Adrenal gland (tissue), 12 donors: Measurements from ENCODE around the gene NFE2L2. TPM values are rescaled to one million over a fixed set of nuclear protein-coding genes. Genes with fewer than 3 reads are reported as not detected.
"Not testable (repeated sequence)": the region's sequence is repeated elsewhere in the genome, so short reads cannot be mapped to it uniquely, and the experiment has no call there.

ENCODE experiments used
- DNase-seq, 7 donors: peaks; one replicate each; pipeline ENCODE4 v3.0.0-alpha.2; 2019 to 2020
- H3K27ac ChIP-seq, 5 donors: fragments of 200-600 bp; sonication (generic) in 4 of 5; 1 replicate in 3 of 5; 2 replicates in 2 of 5; pipeline versions ENCODE4 v1.5.1 to v1.8.0; 2016 to 2020; ENCODE audit warnings: mild to moderate bottlenecking in 1 of 5
- H3K27me3 ChIP-seq: fragments of 200-600 bp; 2 replicates; pipeline ENCODE4 v1.8.0; 2021
- H3K36me3 ChIP-seq, 2 donors: fragments of 200-600 bp; replicated peaks in 1 of 2; 1 replicate in 1 of 2; 2 replicates in 1 of 2; pipeline versions ENCODE4 v1.5.1 to v1.8.0; 2018 to 2022
- H3K4me1 ChIP-seq, 2 donors: fragments of 200-600 bp; replicated peaks in 1 of 2; 1 replicate in 1 of 2; 2 replicates in 1 of 2; pipeline versions ENCODE4 v1.5.1 to v1.8.0; 2018 to 2021
- H3K4me3 ChIP-seq, 4 donors: fragments of 200-600 bp; sonication (generic) in 3 of 4; one replicate each; pipeline ENCODE4 v1.5.1; 2016 to 2018
- H3K9me3 ChIP-seq, 3 donors: fragments of 200-600 bp; sonication (generic) in 1 of 3; replicated peaks in 1 of 3; 1 replicate in 2 of 3; 2 replicates in 1 of 3; pipeline versions ENCODE4 v1.5.1 to v1.8.0; 2016 to 2021
- POLR2A ChIP-seq, 2 donors: fragments of 450-650 bp; IDR thresholded peaks; one replicate each; pipeline ENCODE4 v1.6.1; 2017; ENCODE audit warnings: antibody characterized with exemption in 2 of 2, mild to moderate bottlenecking in 2 of 2, moderate library complexity in 1 of 2
- WGBS, 4 donors: extraction: QIAGEN DNeasy Blood & Tissue Kit in 2 of 4; methylation state at CpG; one replicate each; pipeline versions ENCODE4 v1.1.5 to v1.1.7; 2013 to 2017; 5-methylcytosine and 5-hydroxymethylcytosine counted together
- intact Hi-C, 2 donors: fragments of 100-400 bp; cut with DNase I; formaldehyde crosslinking; loops; one replicate each; pipeline versions ENCODE4 v1.14.1 to v1.15.0; 2022 to 2023
- polyA plus RNA-seq, 3 donors: library from polyadenylated mRNA; stranded (reverse); fragments of 200-250 nt in 2 of 3; fragments of 350-450 nt in 1 of 3; fragmentation: Illumina TruSeq in 1 of 3; extraction: RNeasy Lipid Tissue Mini Kit (QIAGEN cat#74804) in 1 of 3; gene quantifications; one replicate each; pipeline ENCODE4 v1.2.3, GENCODE V29; 2013 to 2014
- total RNA-seq, 9 donors: library from RNA; depleted of rRNA in 4 of 9; stranded (reverse); fragments of >200 nt in 4 of 9; fragments of 120-200 nt in 1 of 9; fragmentation: NEBNext Ultra II Directional in 1 of 9; extraction: Animal tissue kit (Norgen Biotek cat#: 25700) in 1 of 9; gene quantifications; one replicate each; pipeline versions ENCODE4 v1.1.0 to v1.2.4, GENCODE V29; 2013 to 2023
- TF ChIP-seq, protein P1 (sequence below), 6 experiments: fragments of 450-650 bp in 4 of 6; fragments of 200-600 bp in 2 of 6; sonication (generic) in 1 of 6; IDR thresholded peaks; 1 replicate in 5 of 6; 2 replicates in 1 of 6; pipeline versions ENCODE4 v1.5.1 to v1.8.0; 2016 to 2021; ENCODE audit warnings: antibody characterized with exemption in 6 of 6, mild to moderate bottlenecking in 2 of 6, moderate library complexity in 1 of 6
- donor health status: healthy with polysubstance abuse.
- donor health status: Bipolar disorder and iron deficiency.
- donor health status: DM: yes; HTN: yes; CAD: no.
- donor health status: DM: no; HTN: no; CAD: no.
- donor health status: DM: no; HTN: no; CAD: no.
- donor health status: DM: yes; HTN: yes; CAD: no.

The NFE2L2 gene
- total and polyA plus RNA-seq, 12 donors, result 41.1 to 119 (median 80.4) TPM

DNA sequence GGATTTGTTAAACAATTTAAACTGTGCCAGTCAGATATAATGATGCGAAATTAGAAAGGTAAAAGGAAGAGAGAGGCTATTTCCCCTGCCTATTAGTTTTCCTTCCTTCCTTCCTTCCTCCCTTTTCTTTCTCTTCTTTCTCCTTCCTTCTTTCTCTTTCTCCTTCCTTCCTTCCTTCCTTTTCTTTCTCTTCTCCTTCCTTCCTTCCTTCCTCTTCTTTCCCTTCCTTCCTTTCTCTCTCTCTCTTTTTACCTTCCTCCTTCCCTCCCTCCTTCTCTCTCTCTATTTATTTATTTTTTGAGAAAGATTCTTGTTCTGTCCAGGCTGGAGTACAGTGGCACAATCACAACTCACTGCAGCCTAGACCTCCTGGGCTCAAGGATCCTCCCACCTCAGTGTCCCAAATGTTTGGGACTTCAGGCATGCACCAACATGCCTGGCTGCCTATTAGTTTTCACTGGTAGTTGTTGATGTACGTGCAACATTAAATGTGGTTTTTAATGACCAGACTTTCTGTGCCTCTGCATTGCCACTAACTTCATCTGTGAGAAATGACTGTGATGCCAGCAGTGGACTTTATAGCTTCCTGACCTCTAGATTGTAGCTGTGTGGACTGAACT is 48.7 kb upstream of the NFE2L2 start:
- no peak for DNase-seq
- no peak overlapping the region for H3K27ac ChIP-seq
- H3K9me3 ChIP-seq, result no peaks in the 10 kb centered on the region
- 87 to 92% (median 90%) methylated on average over 2 of the region's 2 CpGs for WGBS, 4 donors
- no peaks in the 10 kb centered on the region for H3K4me1 ChIP-seq
- H3K4me3 ChIP-seq, result no peak overlapping the region
- intact Hi-C loops, result no loop called here
- TF ChIP-seq, protein P1, sequence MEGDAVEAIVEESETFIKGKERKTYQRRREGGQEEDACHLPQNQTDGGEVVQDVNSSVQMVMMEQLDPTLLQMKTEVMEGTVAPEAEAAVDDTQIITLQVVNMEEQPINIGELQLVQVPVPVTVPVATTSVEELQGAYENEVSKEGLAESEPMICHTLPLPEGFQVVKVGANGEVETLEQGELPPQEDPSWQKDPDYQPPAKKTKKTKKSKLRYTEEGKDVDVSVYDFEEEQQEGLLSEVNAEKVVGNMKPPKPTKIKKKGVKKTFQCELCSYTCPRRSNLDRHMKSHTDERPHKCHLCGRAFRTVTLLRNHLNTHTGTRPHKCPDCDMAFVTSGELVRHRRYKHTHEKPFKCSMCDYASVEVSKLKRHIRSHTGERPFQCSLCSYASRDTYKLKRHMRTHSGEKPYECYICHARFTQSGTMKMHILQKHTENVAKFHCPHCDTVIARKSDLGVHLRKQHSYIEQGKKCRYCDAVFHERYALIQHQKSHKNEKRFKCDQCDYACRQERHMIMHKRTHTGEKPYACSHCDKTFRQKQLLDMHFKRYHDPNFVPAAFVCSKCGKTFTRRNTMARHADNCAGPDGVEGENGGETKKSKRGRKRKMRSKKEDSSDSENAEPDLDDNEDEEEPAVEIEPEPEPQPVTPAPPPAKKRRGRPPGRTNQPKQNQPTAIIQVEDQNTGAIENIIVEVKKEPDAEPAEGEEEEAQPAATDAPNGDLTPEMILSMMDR (IDR thresholded peaks at IDR 0.05), result no peak
- TF ChIP-seq POLR2A (IDR thresholded peaks at IDR 0.05), result no peak
- no peaks in the 10 kb centered on the region for H3K27me3 ChIP-seq
- no peaks in the 10 kb centered on the region for H3K36me3 ChIP-seq

DNA sequence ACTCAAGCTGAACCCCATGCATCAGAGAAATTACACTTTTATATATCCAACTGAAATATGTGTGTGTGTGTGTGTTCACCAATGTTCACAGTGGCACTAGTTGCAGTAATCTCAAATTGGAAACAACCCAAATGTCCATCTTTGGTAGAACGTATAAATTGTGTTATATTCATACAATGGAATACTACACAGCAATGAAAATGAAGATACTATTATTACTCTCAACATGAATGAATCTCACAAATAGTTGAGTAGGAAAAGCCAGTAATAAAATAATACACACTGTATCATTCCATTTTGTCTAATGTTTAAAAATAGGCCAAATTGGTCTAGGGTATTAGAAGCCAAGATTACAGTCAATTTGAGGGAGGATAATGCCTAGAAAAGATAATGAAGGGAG is 48.0 kb upstream of the NFE2L2 start:
- no peaks in the 10 kb centered on the region for H3K36me3 ChIP-seq
- no peaks in the 10 kb centered on the region for H3K4me1 ChIP-seq
- no peak for TF ChIP-seq POLR2A (IDR thresholded peaks at IDR 0.05)
- TF ChIP-seq, protein P1 (IDR thresholded peaks at IDR 0.05), result no peak
- no peaks in the 10 kb centered on the region for H3K27me3 ChIP-seq
- DNase-seq, result no peak
- H3K9me3 ChIP-seq, result no peaks in the 10 kb centered on the region
- no peak overlapping the region for H3K4me3 ChIP-seq
- WGBS, 4 donors, result 92 to 93% (median 93%) methylated on average over 1 of the region's 1 CpG
- intact Hi-C loops, result no loop called here
- no peak overlapping the region for H3K27ac ChIP-seq

DNA sequence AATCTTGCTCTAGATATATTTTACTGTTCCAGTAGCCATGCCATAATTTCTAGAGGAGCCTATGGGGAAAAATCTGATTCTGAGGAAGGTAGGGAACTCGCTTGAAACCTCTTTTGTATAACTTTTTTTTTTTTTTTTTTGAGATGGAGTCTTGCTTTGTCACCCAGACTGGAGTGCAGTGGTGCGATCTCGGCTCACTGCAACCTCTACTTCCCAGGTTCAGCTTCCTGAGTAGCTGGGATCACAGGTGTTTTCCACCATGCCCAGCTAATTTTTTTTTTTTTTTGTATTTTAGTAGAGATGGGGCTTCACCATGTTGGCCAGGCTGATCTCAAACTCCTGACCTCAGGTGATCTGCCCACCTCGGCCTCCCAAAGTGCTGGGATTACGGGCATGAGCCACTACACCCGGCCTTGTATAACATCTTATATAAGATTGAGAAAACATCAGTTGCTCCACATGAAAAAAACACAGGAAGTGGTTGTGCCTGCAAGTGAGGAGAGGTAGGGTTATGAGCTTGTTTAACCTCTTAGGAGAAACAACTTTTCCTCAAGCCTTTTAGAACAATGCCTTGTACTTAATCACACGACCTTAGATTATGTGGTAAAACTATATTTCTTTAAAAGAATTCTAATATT is 45.3 kb upstream of the NFE2L2 start:
- H3K27ac ChIP-seq, DNase-seq, H3K27me3 ChIP-seq, H3K4me1 ChIP-seq, H3K36me3 ChIP-seq, H3K4me3 ChIP-seq, H3K9me3 ChIP-seq, intact Hi-C loops: not testable (repeated sequence)
- 69 to 86% (median 73%) methylated on average over 7 of the region's 7 CpGs for WGBS, 4 donors

DNA sequence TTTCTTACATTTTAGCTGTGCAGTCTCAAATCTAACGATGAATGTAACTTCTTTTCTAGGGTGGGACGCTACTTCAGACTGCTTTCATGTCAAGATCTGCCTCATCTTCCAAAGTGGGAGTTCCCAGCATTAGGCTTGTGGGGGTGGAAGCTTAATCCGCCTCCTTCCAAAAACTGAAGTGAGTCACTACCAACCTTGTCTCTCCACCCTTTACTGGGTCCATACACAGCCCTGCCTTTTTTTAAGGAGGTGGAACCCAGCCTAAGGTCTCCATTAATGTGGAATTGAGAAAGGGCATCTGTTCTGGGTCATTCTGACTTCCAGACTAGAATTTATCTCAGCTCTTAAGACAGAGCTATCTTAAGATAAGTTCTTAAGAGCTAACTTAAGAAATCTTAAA is 42.0 kb upstream of the NFE2L2 start:
- no peaks in the 10 kb centered on the region for H3K36me3 ChIP-seq
- intact Hi-C loops, result no loop called here
- WGBS, 4 donors, result 78 to 96% (median 89%) methylated on average over 3 of the region's 3 CpGs
- H3K4me1 ChIP-seq, result no peaks in the 10 kb centered on the region
- no peaks in the 10 kb centered on the region for H3K9me3 ChIP-seq
- H3K4me3 ChIP-seq, result no peak overlapping the region
- no peaks in the 10 kb centered on the region for H3K27me3 ChIP-seq
- no peak overlapping the region for H3K27ac ChIP-seq
- DNase-seq, result no peak
- no peak for TF ChIP-seq POLR2A (IDR thresholded peaks at IDR 0.05)
- TF ChIP-seq, protein P1 (IDR thresholded peaks at IDR 0.05), result no peak

DNA sequence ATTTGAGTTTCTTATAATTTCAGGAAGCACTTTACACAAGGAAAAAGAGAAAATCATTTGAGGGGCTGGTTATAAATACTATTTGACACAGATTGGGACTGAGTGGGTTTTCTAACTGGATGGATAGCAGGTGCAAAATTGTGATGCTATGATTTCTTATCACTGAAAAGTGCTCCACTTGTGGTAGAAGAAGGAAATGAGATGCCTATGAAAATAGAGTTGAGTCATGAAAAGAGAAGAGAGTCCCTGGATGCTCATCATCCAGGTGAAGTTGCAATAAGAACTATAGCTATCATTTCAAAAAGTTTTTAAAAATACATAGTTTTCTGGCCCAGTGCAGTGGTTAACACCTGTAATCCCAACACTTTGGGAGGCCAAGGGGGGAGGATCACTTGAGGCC is 39.4 kb upstream of the NFE2L2 start:
- Histone ChIP-seq H3K27me3 (no peaks in the 10 kb centered on the region), H3K4me3 (no peak overlapping the region), H3K9me3 (no peaks in the 10 kb centered on the region), H3K36me3 (no peaks in the 10 kb centered on the region), H3K27ac (no peak overlapping the region), H3K4me1 (no peaks in the 10 kb centered on the region)
- DNase-seq, result no peak
- intact Hi-C loops, result no loop called here
- TF ChIP-seq POLR2A (IDR thresholded peaks at IDR 0.05), result no peak
- TF ChIP-seq, protein P1 (IDR thresholded peaks at IDR 0.05), result no peak
